MCF 10A (cell line): ENCODE measurements around the gene QSOX2. TPM values are rescaled to one million over a fixed set of nuclear protein-coding genes. Genes with fewer than 3 reads are reported as not detected.

Experiments
- BruUV-seq: library from RNA; stranded (reverse); fragments of 400-500 nt; replicated peaks from 2 replicates; lab custom pipeline; 2021; lab: Mats Ljungman, UMichigan
- CTCF ChIA-PET: fragments of 300-600 bp; sonication (Branson Sonifier 250); formaldehyde crosslinking; extraction: SDS; loops from one replicate; lab custom pipeline; 2021; ENCODE audit warnings: antibody characterized with exemption, inconsistent platforms; lab: Yijun Ruan, JAX
- POLR2A ChIA-PET: fragments of 300-600, 350-650 bp; sonication (Branson Sonifier 250); formaldehyde crosslinking; extraction: SDS; loops from one replicate; lab custom pipeline; 2020; ENCODE audit warnings: antibody characterized with exemption, inconsistent platforms; lab: Yijun Ruan, JAX
- DNase-seq: peaks from one replicate; pipeline ENCODE4 v3.0.0-alpha.2; 2018; ENCODE audit not compliant: unreplicated experiment
- H3K27ac Mint-ChIP-seq: one replicate; pipeline ENCODE4 v1.8.0; 2022; ENCODE audit warnings: mild to moderate bottlenecking, low read depth, mixed read lengths; ENCODE audit not compliant: unreplicated experiment
- H3K27me3 Mint-ChIP-seq: one replicate; pipeline ENCODE4 v1.8.0; 2022; ENCODE audit warnings: mixed read lengths; ENCODE audit not compliant: insufficient read depth, unreplicated experiment
- H3K36me3 Mint-ChIP-seq: one replicate; pipeline ENCODE4 v1.8.0; 2022; ENCODE audit warnings: mild to moderate bottlenecking, moderate library complexity, mixed read lengths; ENCODE audit not compliant: insufficient read depth, unreplicated experiment
- H3K4me1 Mint-ChIP-seq: one replicate; pipeline ENCODE4 v1.8.0; 2022; ENCODE audit warnings: mixed read lengths; ENCODE audit not compliant: insufficient read depth, unreplicated experiment
- H3K4me3 Mint-ChIP-seq: one replicate; pipeline ENCODE4 v1.8.0; 2022; ENCODE audit warnings: mild to moderate bottlenecking, moderate library complexity, mixed read lengths; ENCODE audit not compliant: unreplicated experiment
- H3K9me3 Mint-ChIP-seq: one replicate; pipeline ENCODE4 v1.8.0; 2022; ENCODE audit warnings: mixed read lengths; ENCODE audit not compliant: unreplicated experiment
- CTCF ChIP-seq: fragments of 200-600 bp; IDR thresholded peaks from one replicate; pipeline ENCODE4 v1.8.0; 2022; ENCODE audit warnings: antibody characterized with exemption, mild to moderate bottlenecking; ENCODE audit not compliant: unreplicated experiment
- intact Hi-C: fragments of 100-400 bp; cut with micrococcal nuclease; formaldehyde crosslinking; loops from 2 replicates; pipeline ENCODE4 v1.14.1; 2022
- total RNA-seq: library from RNA; stranded (reverse); gene quantifications from 2 replicates; pipeline ENCODE4 v1.2.3, GENCODE V29; 2022

QSOX2 gene
- total RNA-seq, 1 experiment from 2014 or later, result 27.7 TPM

DNA sequence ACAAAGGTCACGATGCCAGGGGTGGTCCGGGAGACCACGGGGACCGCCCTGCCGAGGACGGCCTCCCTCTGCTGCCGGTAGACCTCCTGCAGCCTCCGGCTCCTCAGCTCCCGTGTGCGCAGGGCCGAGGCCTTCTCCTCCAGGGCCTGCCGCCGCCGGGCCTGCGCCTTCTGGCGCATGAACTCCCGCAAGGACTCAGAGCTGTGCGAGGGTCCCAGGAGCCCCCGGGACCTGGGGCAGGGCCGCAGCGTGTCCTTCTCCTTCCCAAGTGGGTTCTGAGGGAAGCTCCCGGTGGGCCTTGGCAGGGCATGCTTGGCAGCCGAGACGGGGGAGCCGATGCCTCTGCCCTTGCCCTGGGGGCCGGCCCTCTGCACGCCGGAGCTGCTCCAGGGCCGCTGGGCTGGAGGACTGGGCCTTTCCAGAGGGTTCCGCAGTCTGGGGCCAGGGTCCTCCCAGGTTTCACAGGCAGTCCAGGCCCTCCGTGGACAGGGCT lies 44.9 kb upstream of the QSOX2 start:
- Mint-ChIP-seq H3K27ac (no peak overlapping the region), H3K4me3 (no peak overlapping the region), H3K36me3 (no peaks in the 10 kb centered on the region), H3K9me3 (no peaks in the 10 kb centered on the region), H3K4me1 (no peaks in the 10 kb centered on the region), H3K27me3 (peaks cover 20% of the 10 kb centered on the region)
- DNase-seq, result no peak
- no peak for TF ChIP-seq CTCF
- CTCF ChIA-PET, result interaction anchor here (0.6 to 0.9 kb wide), 2 partner anchors 120 to 138 kb away, joined by 3 read pairs; no protein-coding TSS in a partner anchor
- POLR2A ChIA-PET, result no interaction called here
- no TSS peak for BruUV-seq
- intact Hi-C loops, result no loop called here

GRCh38 chr9:136289651-136290507 lies 44.3 kb upstream of the QSOX2 start:
- Mint-ChIP-seq H3K27ac (no peak overlapping the region), H3K4me1 (no peaks in the 10 kb centered on the region), H3K4me3 (no peak overlapping the region), H3K36me3 (no peaks in the 10 kb centered on the region), H3K27me3 (peaks cover 20% of the 10 kb centered on the region), H3K9me3 (no peaks in the 10 kb centered on the region)
- DNase-seq, result no peak
- POLR2A ChIA-PET, result no interaction called here
- CTCF ChIA-PET, result interaction anchor here (0.6 to 0.9 kb wide), 2 partner anchors 119 to 137 kb away, joined by 3 read pairs; no protein-coding TSS in a partner anchor
- intact Hi-C loops, result loop anchor here (10.0 kb wide), 1 partner anchor 145 kb away; no protein-coding TSS in a partner anchor
- no peak for TF ChIP-seq CTCF
- no TSS peak for BruUV-seq

- intact Hi-C loops, result loop anchor here (10.0 kb wide), 1 partner anchor 143 kb away; no protein-coding TSS in a partner anchor
- TF ChIP-seq CTCF, result no peak
- BruUV-seq, result no TSS peak
- no peak for DNase-seq
- peaks cover 20% of the 10 kb centered on the region for H3K27me3 Mint-ChIP-seq
- H3K4me1 Mint-ChIP-seq, result no peaks in the 10 kb centered on the region
- H3K36me3 Mint-ChIP-seq, result no peaks in the 10 kb centered on the region
- no peak overlapping the region for H3K27ac Mint-ChIP-seq
- CTCF ChIA-PET, result interaction anchor here (0.6 kb wide), 1 partner anchor 35 kb away, joined by 3 read pairs; no protein-coding TSS in a partner anchor
- no peaks in the 10 kb centered on the region for H3K9me3 Mint-ChIP-seq
- POLR2A ChIA-PET, result interaction anchor here (1.3 kb wide), 1 partner anchor 9 kb away, joined by 3 read pairs; no protein-coding TSS in a partner anchor
- no peak overlapping the region for H3K4me3 Mint-ChIP-seq
Measured at GRCh38 chr9:136287960-136288753, 42.5 kb upstream of the QSOX2 start.
